Measurements from ENCODE around the gene TMEM63A. TPM values are rescaled to one million over a fixed set of nuclear protein-coding genes. Genes with fewer than 3 reads are reported as not detected.

The TMEM63A gene
- total RNA-seq, 4 donors from 2014 or later: 27.6 to 93.3 (median 41.5) TPM

DNA sequence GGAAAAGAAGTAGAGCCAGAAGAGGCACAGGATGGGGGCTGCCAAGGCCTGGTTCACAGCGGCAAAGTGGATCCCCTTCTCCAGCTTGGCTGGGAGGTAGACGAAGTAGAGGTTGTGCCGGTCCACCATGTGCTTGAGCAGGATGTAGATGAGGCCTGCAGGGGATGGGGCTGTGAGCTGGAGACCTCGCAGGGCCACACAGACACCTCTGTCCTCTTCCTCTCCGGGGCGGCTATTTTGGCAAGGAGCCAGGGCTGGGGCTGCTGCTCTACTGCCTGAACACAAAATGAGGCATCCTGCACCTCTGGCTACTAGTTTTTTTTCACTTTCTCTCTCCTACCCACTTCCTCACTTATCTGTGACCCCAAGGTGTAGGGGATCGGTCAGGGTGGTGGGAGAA is 32.3 kb downstream of the TMEM63A start:
- DNase-seq (ENCODE audit: low spot score) (no peak), ATAC-seq (ENCODE audit: low FRiP score) (no peak)
- TF ChIP-seq, protein P1, sequence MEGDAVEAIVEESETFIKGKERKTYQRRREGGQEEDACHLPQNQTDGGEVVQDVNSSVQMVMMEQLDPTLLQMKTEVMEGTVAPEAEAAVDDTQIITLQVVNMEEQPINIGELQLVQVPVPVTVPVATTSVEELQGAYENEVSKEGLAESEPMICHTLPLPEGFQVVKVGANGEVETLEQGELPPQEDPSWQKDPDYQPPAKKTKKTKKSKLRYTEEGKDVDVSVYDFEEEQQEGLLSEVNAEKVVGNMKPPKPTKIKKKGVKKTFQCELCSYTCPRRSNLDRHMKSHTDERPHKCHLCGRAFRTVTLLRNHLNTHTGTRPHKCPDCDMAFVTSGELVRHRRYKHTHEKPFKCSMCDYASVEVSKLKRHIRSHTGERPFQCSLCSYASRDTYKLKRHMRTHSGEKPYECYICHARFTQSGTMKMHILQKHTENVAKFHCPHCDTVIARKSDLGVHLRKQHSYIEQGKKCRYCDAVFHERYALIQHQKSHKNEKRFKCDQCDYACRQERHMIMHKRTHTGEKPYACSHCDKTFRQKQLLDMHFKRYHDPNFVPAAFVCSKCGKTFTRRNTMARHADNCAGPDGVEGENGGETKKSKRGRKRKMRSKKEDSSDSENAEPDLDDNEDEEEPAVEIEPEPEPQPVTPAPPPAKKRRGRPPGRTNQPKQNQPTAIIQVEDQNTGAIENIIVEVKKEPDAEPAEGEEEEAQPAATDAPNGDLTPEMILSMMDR (IDR thresholded peaks at IDR 0.05): no peak

DNA sequence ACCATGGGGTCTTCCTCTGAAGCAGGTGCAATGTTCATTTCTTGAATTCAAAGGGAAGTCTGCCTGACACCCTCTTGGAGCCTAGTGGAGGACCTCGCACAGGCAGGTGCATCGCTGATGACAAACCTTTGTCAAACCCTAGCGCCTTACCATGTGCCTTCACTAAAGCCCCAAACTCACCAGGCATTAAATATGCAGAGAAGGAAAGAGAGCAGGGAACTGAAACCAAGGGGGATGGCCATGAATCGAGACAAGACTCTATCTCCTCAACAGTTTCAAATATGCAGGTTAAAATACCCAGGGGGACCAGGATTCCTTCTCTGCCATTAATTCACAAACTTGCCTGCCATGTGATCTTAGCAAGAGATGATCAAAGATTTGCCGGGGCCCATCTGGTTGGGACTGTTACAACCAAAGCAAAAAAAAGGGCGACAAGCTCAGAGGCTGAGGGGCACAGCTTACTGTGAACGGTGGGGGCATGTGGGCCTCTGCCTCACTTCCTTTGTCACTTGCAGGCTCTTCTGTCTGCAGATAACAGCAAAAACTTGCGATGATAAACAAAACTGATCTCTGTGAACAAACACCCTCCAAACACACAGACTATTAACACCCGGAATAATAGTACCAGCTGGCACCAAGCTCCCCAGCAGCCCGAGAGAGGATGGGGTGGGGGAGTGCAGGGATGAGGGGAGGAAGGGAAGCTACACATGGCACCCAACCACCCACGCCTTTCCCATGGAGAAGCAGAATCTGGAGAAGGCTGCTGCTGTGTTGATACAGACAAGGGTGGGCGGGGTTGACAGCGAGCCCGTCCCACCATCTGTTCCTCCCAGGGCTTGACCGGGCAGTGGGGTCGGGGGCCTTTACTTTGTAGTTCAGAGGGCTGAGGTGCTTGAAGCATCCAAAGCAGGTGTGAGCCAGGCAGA is 33.9 kb downstream of the TMEM63A start:
- DNase-seq (ENCODE audit: low spot score): no peak
- TF ChIP-seq, protein P1 (IDR thresholded peaks at IDR 0.05): no peak
- no peak for ATAC-seq (ENCODE audit: low FRiP score)

DNA sequence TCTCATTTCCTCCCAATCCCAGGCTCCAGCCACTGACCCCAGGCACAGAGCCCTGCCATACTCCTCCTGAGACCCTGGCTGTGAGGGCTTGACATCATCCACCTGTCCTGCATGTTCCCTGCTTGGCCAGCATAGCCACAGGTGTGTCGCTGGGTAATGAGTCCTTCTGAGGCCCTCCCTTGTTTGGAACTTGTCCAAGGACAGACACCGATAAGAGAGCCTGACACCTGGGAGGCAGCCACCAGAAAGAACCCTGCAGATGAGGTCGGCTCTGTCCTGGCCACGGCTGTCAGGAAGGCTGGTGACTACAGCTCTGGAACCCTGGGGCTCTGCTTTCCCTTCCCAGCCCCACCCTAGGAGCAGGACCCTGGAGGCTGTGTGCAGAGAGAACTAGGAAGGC is 34.6 kb downstream of the TMEM63A start:
- TF ChIP-seq, protein P1 (IDR thresholded peaks at IDR 0.05): no peak
- DNase-seq (ENCODE audit: low spot score) (no peak), ATAC-seq (ENCODE audit: low FRiP score) (no peak)

DNA sequence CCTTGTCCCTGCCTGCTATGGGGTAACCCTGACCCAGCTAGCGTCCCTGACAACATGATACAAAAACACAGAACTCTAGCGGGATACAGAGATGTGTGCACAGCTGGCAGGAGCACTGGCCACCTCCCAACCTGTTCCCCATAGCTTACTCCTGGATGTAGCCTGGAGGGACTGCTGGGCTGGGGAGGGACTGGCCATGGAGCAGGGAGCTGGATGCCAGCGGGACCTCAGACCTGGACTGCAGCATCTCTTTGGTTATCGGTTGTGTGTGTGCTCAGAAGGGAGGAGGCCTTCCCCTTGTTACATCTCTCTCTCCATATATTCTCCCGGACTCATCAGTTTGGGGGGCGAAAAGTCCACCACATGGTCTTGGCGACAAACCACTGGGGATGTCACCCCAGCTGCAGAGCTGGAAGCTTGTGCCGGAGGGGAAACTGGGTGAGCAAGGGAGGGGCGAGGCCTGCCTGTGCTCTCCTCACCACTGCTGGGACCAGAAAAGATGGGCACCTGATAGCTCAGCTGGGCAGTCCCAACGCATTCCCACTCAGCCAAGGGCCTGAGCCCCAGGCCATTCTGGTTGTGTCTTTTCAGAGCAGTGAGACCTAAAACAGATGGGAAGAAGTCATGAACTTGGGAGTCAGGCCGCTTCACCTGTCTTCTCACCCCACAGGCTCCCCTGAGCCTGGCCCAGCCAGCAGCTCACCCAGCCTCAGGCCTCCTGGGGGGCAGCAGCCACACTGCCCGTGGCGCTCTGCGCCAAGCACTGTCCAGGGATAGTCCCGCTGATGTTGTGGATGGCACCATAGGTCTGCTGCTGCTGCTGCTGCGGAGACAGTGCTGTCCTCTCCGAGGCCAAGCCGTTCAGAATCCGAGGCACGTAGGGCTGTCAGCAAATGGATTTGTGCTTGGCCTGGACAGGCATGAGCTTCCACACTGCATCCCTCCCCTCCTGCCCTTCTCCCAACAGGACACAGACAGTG is 35.6 kb downstream of the TMEM63A start:
- DNase-seq (ENCODE audit: low spot score): no peak
- ATAC-seq (ENCODE audit: low FRiP score): no peak
- TF ChIP-seq, protein P1 (IDR thresholded peaks at IDR 0.05): no peak

DNA sequence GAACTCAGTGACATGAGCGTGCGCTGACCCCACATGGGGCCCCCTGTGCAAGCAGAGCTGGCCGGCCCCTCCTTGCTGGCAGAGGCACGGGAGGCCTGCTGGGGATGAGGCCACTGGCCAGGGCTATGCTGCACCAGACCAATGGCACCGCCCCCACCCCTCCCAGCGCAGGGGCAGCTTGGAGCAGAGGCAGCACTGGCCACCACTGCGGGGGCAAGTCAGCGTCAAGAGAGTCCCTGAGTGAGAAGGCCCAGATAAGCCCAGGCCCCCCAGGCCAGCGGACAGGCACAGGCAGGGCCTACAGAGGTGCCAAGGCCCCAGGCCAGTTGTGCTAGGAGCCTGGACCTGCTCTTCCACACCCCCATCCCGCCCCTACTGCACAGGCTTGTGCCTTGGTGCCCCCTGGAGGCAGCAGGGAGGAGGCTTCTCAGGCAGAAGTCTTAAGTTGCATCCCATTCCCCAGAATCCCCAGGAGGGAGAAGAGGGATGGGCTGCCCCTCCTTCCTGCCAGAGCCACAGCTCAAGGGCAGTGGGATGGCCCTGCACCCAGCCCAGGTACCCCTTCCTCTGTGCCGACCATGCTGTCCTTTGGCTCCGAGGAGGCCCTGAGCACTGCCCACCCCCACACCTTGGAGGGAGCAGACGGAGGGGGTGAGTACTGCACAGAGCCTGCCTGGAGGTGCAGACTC is 36.5 kb downstream of the TMEM63A start:
- no peak for DNase-seq (ENCODE audit: low spot score)
- ATAC-seq (ENCODE audit: low FRiP score): peak; percentile 68
- TF ChIP-seq, protein P1 (IDR thresholded peaks at IDR 0.05): peak in 1 of 3 donors; percentile 66

DNA sequence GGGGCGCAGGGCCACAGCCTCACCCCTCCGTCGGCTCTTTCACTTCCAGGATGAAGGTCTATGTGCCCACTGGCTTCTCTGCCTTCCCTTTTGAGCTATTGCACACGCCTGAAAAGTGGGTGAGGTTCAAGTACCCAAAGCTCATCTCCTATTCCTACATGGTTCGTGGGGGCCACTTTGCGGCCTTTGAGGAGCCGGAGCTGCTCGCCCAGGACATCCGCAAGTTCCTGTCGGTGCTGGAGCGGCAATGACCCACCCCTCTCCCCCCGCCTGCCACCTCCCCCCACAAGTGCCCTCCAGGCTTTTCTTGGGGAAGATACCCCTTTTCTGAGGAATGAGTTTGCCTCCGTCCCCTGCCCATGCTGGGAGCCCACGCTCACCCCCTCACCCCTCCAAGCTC is 37.1 kb downstream of the TMEM63A start:
- DNase-seq (ENCODE audit: low spot score): no peak
- no peak for ATAC-seq (ENCODE audit: low FRiP score)
- TF ChIP-seq, protein P1 (IDR thresholded peaks at IDR 0.05): no peak
